ENCODE results near the gene CALD1. TPM values are rescaled to one million over a fixed set of nuclear protein-coding genes. Genes with fewer than 3 reads are reported as not detected.

The CALD1 gene
- total and polyA plus RNA-seq, 8 donors, result 137 to 248 (median 224) TPM

DNA sequence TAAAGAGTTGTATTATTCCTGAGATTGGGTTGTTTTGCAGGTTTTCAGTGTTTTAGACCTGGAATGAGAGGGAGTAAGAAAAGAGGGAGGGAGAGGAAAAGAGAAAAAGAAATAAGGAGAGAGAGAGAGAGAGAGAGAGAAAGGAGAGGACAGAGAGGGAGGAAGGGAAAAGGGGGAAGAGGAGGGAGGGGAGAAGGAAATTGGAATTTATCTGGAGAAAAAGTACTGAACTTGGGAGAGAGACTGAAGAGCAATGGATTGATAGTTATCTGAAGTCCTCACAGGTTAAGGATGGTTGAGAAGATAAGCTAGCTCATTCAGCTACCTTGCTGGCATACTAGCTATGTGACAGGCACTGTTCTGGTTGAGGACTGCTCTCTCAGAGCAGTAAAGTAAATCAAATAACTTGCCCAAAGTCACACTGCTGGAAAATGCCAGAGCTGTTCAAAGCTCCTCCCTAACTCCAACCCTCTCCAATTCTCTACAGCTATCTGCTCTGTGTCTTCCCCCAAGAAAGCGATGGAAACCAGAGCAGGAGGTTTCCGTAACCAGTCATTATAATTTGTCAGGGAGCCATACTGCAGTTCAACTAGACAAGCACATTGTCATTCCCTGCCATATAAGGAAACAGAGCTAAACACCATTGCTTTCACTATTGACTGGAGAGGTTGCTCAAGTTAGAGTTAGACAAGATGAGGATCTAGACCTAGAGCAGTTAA is 10.7 kb downstream of the CALD1 start:
- Histone ChIP-seq H3K27me3 (no peaks in the 10 kb centered on the region), H3K27ac (peak overlapping the region; percentile 39 to 57), H3K4me1 (peaks cover 0 to 3% of the 10 kb centered on the region in 2 donors), H3K36me3 (no peaks in the 10 kb centered on the region), H3K4me3 (no peak overlapping the region), H3K9me3 (peaks cover 0 to 5% of the 10 kb centered on the region in 2 donors)
- DNase-seq, result peak in 1 of 4 donors; percentile 68
- peak; percentile 75 for ATAC-seq
- TF ChIP-seq, protein P1, sequence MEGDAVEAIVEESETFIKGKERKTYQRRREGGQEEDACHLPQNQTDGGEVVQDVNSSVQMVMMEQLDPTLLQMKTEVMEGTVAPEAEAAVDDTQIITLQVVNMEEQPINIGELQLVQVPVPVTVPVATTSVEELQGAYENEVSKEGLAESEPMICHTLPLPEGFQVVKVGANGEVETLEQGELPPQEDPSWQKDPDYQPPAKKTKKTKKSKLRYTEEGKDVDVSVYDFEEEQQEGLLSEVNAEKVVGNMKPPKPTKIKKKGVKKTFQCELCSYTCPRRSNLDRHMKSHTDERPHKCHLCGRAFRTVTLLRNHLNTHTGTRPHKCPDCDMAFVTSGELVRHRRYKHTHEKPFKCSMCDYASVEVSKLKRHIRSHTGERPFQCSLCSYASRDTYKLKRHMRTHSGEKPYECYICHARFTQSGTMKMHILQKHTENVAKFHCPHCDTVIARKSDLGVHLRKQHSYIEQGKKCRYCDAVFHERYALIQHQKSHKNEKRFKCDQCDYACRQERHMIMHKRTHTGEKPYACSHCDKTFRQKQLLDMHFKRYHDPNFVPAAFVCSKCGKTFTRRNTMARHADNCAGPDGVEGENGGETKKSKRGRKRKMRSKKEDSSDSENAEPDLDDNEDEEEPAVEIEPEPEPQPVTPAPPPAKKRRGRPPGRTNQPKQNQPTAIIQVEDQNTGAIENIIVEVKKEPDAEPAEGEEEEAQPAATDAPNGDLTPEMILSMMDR (IDR thresholded peaks at IDR 0.05), result no peak
- intact Hi-C loops (cut with DNase I), result loop anchor here in 1 of 2 donors (10.0 kb wide), 1 partner anchor 145 kb away; no protein-coding TSS in a partner anchor

DNA sequence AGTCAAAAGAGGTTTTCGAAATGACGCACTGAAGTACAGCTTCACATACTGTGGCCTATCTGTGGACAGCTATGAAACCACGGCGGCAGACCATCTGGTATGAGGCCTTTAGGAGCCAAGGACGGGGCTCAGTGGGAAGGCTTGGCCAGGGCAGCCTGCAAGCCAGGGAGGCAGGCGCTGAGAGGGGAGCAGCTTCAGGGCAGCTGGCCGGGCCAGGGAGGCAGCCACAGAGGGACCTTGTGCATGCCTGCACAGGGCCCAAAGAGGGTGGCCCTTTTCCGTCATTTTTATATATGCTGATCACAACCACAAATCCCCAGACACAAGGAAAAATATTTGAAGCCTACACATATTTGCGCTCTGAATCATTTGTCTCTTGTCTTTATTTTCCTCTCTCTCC is 13.5 kb downstream of the CALD1 start:
- intact Hi-C loops (cut with DNase I), result no loop called here
- TF ChIP-seq, protein P1 (IDR thresholded peaks at IDR 0.05), result no peak
- H3K36me3 ChIP-seq, result no peaks in the 10 kb centered on the region
- no peak overlapping the region for H3K4me3 ChIP-seq
- peaks cover 0 to 7% of the 10 kb centered on the region in 2 donors for H3K9me3 ChIP-seq
- DNase-seq (no peak), ATAC-seq (no peak)
- no peaks in the 10 kb centered on the region for H3K27me3 ChIP-seq
- H3K27ac ChIP-seq, result no peak overlapping the region
- H3K4me1 ChIP-seq, result no peaks in the 10 kb centered on the region

DNA sequence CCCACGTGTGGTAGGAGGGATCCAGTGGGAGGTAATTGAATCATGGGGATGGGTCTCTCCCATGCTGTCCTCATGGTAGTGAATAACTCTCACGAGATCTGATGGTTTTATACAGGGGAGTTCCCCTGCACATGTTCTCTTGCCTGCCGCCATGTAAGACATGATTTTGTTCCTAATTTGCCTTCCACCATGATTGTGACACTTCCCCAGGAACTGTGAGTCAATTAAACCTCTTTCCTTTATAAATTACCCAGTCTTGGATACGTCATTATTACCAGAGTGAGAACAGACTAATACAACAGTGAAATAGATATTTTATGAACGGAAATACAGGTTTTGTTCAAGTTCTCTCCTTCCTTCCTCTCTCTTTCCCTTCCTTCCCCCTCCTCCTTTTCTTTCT is 15.8 kb downstream of the CALD1 start:
- Histone ChIP-seq H3K36me3 (no peaks in the 10 kb centered on the region), H3K4me1 (no peaks in the 10 kb centered on the region), H3K4me3 (no peak overlapping the region), H3K9me3 (peaks cover 0 to 7% of the 10 kb centered on the region in 2 donors), H3K27ac (no peak overlapping the region), H3K27me3 (no peaks in the 10 kb centered on the region)
- intact Hi-C loops (cut with DNase I), result no loop called here
- DNase-seq, result no peak
- TF ChIP-seq, protein P1 (IDR thresholded peaks at IDR 0.05), result no peak
- ATAC-seq, result no peak

DNA sequence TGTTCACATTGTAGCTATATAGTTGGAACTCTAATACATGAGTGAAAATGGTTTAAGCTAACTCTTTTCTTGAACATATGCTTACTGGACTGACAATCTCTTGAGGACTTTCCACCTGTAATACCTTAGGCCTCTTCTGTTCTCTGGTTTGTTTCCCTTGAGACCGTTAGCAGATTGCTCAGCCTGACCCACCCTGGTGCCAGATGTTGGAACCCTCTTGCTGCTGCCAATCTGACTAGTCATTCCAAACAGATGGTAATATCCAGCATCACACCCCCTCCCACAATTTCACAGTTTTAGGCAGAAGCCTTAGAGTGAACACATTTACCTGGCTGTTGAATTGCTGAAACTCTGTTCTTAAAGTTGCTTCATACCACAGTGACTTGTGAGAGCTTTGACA is 18.7 kb downstream of the CALD1 start:
- intact Hi-C loops (cut with DNase I), result no loop called here
- TF ChIP-seq, protein P1 (IDR thresholded peaks at IDR 0.05), result no peak
- H3K36me3 ChIP-seq, result no peaks in the 10 kb centered on the region
- no peak overlapping the region for H3K27ac ChIP-seq
- DNase-seq, result no peak
- no peaks in the 10 kb centered on the region for H3K27me3 ChIP-seq
- H3K4me3 ChIP-seq, result no peak overlapping the region
- no peak for ATAC-seq
- H3K9me3 ChIP-seq, result peaks cover 0 to 11% of the 10 kb centered on the region in 2 donors
- no peaks in the 10 kb centered on the region for H3K4me1 ChIP-seq

DNA sequence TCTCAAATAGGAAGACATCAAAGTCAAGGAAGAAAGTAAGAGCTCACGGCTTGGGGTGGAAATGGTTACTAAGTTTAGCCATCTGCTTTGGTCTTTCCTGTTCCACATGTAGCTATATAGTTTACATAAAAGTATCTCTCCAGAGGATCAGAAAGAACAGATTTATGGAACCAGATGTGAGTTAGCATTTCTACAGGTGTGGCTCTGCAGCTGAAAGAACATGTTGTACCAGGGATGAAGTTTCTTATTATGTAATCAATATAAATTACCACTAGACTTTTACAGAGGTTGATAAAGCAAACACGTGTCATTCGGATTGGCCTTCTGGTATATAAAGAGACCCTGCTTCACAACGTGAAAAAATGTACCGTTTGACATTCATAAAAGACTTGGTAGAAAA is 19.9 kb downstream of the CALD1 start:
- TF ChIP-seq, protein P1 (IDR thresholded peaks at IDR 0.05), result no peak
- no peaks in the 10 kb centered on the region for H3K4me1 ChIP-seq

More for the DNA sequence above, 19.9 kb downstream of the CALD1 start:
- no peak for ATAC-seq
- Histone ChIP-seq H3K27ac (no peak overlapping the region), H3K36me3 (no peaks in the 10 kb centered on the region), H3K9me3 (peaks cover 0 to 11% of the 10 kb centered on the region in 2 donors), H3K4me3 (no peak overlapping the region), H3K27me3 (no peaks in the 10 kb centered on the region)
- no peak for DNase-seq
- intact Hi-C loops (cut with DNase I), result no loop called here

Measured in left lung (tissue), 10 donors.